Glutamatergic neuron (in vitro differentiated cells): ENCODE data around the gene ASB11. TPM values are rescaled to one million over a fixed set of nuclear protein-coding genes. Genes with fewer than 3 reads are reported as not detected.

Source experiments
- DNase-seq: peaks from one replicate; pipeline ENCODE4 v3.0.0; 2022
- H3K27ac Mint-ChIP-seq: one replicate; pipeline ENCODE4 v1.8.0; 2020; ENCODE audit warnings: mild to moderate bottlenecking, mixed read lengths, inconsistent platforms; ENCODE audit not compliant: unreplicated experiment
- H3K27me3 Mint-ChIP-seq: one replicate; pipeline ENCODE4 v1.8.0; 2020; ENCODE audit warnings: mild to moderate bottlenecking, moderate library complexity, mixed read lengths, inconsistent platforms; ENCODE audit not compliant: unreplicated experiment
- H3K36me3 Mint-ChIP-seq: one replicate; pipeline ENCODE4 v1.8.0; 2020; ENCODE audit warnings: mild to moderate bottlenecking, mixed read lengths, inconsistent platforms; ENCODE audit not compliant: unreplicated experiment
- H3K4me1 Mint-ChIP-seq: one replicate; pipeline ENCODE4 v1.8.0; 2020; ENCODE audit warnings: mild to moderate bottlenecking, low read depth, mixed read lengths, inconsistent platforms; ENCODE audit not compliant: unreplicated experiment
- H3K4me3 Mint-ChIP-seq: one replicate; pipeline ENCODE4 v1.8.0; 2020; ENCODE audit warnings: mild to moderate bottlenecking, mixed read lengths, inconsistent platforms; ENCODE audit not compliant: unreplicated experiment
- H3K9me3 Mint-ChIP-seq: one replicate; pipeline ENCODE4 v1.8.0; 2020; ENCODE audit warnings: mild to moderate bottlenecking, moderate library complexity, mixed read lengths, inconsistent platforms; ENCODE audit not compliant: unreplicated experiment
- CTCF ChIP-seq: fragments of 200-600 bp; sonication (generic); IDR thresholded peaks from one replicate; pipeline ENCODE4 v1.5.0; 2021; ENCODE audit not compliant: partially characterized antibody, unreplicated experiment
- total RNA-seq: library from RNA; stranded (reverse); fragmentation: NEBNext Ultra II Directional; extraction: Animal tissue kit (Norgen Biotek cat#: 25700); gene quantifications from one replicate; pipeline ENCODE4 v1.2.1, GENCODE V29; 2021; ENCODE audit not compliant: unreplicated experiment

ASB11 gene
- total RNA-seq, 1 donor from 2014 or later, result not detected

GRCh38 chrX:15322472-15322871 lies 7.0 kb upstream of the ASB11 start:
- no peaks in the 10 kb centered on the region for H3K36me3 Mint-ChIP-seq
- no peak for DNase-seq
- no peak overlapping the region for H3K27ac Mint-ChIP-seq
- H3K4me1 Mint-ChIP-seq, result no peaks in the 10 kb centered on the region
- H3K4me3 Mint-ChIP-seq, result no peak overlapping the region
- no peaks in the 10 kb centered on the region for H3K27me3 Mint-ChIP-seq
- H3K9me3 Mint-ChIP-seq, result no peaks in the 10 kb centered on the region
- TF ChIP-seq CTCF, result no peak

DNA sequence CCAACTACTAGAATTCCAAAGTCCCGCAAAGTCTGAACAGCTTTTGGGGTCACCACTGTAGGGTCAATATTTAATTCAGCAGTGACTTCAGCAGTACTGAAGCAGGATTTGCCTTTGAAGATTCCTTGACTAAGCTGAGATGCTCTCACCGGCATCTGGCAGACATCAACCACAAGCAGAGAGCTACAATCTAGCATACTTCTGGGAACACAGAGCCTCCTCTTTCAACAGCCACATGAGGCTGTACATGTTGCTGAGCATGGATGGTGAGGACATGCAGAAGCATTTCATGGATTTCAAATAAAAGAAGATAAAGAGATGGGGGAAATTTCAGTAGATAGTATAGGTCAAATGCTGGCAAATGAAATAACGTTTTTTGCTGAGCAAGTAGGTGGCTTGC lies 6.6 kb upstream of the ASB11 start:
- Mint-ChIP-seq H3K4me3 (no peak overlapping the region), H3K4me1 (no peaks in the 10 kb centered on the region), H3K9me3 (no peaks in the 10 kb centered on the region), H3K36me3 (no peaks in the 10 kb centered on the region), H3K27ac (no peak overlapping the region), H3K27me3 (no peaks in the 10 kb centered on the region)
- DNase-seq, result no peak
- TF ChIP-seq CTCF, result no peak

- Mint-ChIP-seq H3K9me3 (no peaks in the 10 kb centered on the region), H3K4me1 (no peaks in the 10 kb centered on the region), H3K4me3 (no peak overlapping the region), H3K27me3 (no peaks in the 10 kb centered on the region), H3K27ac (no peak overlapping the region), H3K36me3 (no peaks in the 10 kb centered on the region)
- TF ChIP-seq CTCF, result no peak
- no peak for DNase-seq
Measured at GRCh38 chrX:15321447-15321846, 6.0 kb upstream of the ASB11 start.

- H3K4me1 Mint-ChIP-seq, result no peaks in the 10 kb centered on the region
- H3K9me3 Mint-ChIP-seq, result no peaks in the 10 kb centered on the region
- H3K36me3 Mint-ChIP-seq, result no peaks in the 10 kb centered on the region
- H3K27me3 Mint-ChIP-seq, result no peaks in the 10 kb centered on the region
- H3K4me3 Mint-ChIP-seq, result no peak overlapping the region
- DNase-seq, result no peak
- no peak overlapping the region for H3K27ac Mint-ChIP-seq
- TF ChIP-seq CTCF, result no peak
Measured at GRCh38 chrX:15320297-15320696, 4.9 kb upstream of the ASB11 start.

DNA sequence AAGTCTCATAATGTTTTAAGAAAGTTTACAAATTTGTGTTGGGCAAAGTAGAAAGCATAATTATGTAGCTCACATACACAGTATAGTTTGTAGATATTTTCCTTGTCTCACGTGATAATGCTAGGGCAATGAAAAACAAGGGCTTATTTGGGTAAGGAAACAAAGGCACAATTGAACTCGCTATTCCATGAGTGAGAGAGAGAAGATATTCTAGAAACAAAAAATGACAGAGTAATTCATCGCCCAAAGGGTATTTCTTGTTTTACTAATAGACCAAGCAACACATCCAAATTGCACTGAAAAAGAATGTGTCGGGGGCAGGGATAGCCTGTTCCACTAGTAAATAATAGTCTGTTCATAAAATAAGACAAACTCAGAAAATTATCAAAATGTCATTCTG lies 3.6 kb upstream of the ASB11 start:
- no peak overlapping the region for H3K27ac Mint-ChIP-seq
- H3K36me3 Mint-ChIP-seq, result no peaks in the 10 kb centered on the region
- DNase-seq, result no peak
- H3K4me1 Mint-ChIP-seq, result no peaks in the 10 kb centered on the region
- TF ChIP-seq CTCF, result no peak
- H3K27me3 Mint-ChIP-seq, result no peaks in the 10 kb centered on the region
- no peaks in the 10 kb centered on the region for H3K9me3 Mint-ChIP-seq
- H3K4me3 Mint-ChIP-seq, result no peak overlapping the region
